Medulla oblongata (tissue), 1 donor: ENCODE results near the gene APBA3.

Source experiments
- DNase-seq: peaks from one replicate; pipeline ENCODE4 v3.0.0-alpha.2; 2015; ENCODE audit errors: extremely low spot score

The APBA3 gene

GRCh38 chr19:3761382-3762129 lies at the start of gene APBA3:
Gene APBA3, minus strand, starts transcription at chr19:3761692. Its CDS starts 1,428 bp downstream, at chr19:3760264.
- DNase-seq, result peak; percentile 95

- DNase-seq, result no peak
Observed at GRCh38 chr19:3810708-3811355, 49.3 kb upstream of the APBA3 start.

GRCh38 chr19:3809881-3810707 lies 48.6 kb upstream of the APBA3 start:
- DNase-seq, result no peak

GRCh38 chr19:3808420-3809143 lies 47.1 kb upstream of the APBA3 start:
- DNase-seq, result no peak

GRCh38 chr19:3807574-3808354 lies 46.3 kb upstream of the APBA3 start:
- DNase-seq, result no peak

GRCh38 chr19:3807131-3807480 lies 45.6 kb upstream of the APBA3 start:
- no peak for DNase-seq

GRCh38 chr19:3805859-3806258 lies 44.4 kb upstream of the APBA3 start:
- DNase-seq, result no peak

- DNase-seq, result no peak
Observed at GRCh38 chr19:3804429-3804828, 42.9 kb upstream of the APBA3 start.

GRCh38 chr19:3803986-3804385 lies 42.5 kb upstream of the APBA3 start:
- no peak for DNase-seq

- DNase-seq, result no peak
Observed at GRCh38 chr19:3803114-3803888, 41.8 kb upstream of the APBA3 start.

- peak; percentile 5 for DNase-seq
Observed at GRCh38 chr19:3801412-3802096, 40.1 kb upstream of the APBA3 start.

GRCh38 chr19:3800996-3801395 lies 39.5 kb upstream of the APBA3 start:
- DNase-seq, result no peak

GRCh38 chr19:3798137-3798536 lies 36.6 kb upstream of the APBA3 start:
- DNase-seq, result no peak

GRCh38 chr19:3796358-3796757 lies 34.9 kb upstream of the APBA3 start:
- DNase-seq, result no peak

GRCh38 chr19:3793799-3794198 lies 32.3 kb upstream of the APBA3 start:
- no peak for DNase-seq

GRCh38 chr19:3792114-3792513 lies 30.6 kb upstream of the APBA3 start:
- DNase-seq, result no peak

- DNase-seq, result no peak
Observed at GRCh38 chr19:3790941-3791340, 29.4 kb upstream of the APBA3 start.

- DNase-seq, result no peak
Observed at GRCh38 chr19:3790209-3790734, 28.8 kb upstream of the APBA3 start.

GRCh38 chr19:3788996-3789778 lies 27.7 kb upstream of the APBA3 start:
- no peak for DNase-seq
